SK-N-MC (cell line): Measurements from ENCODE around the gene POU3F1.
A peak's percentile ranks its signal among the peaks of the same experiment; 100 is the strongest.

Source experiments
- DNase-seq: peaks from one replicate; pipeline ENCODE4 v3.0.0-alpha.2; 2011; ENCODE audit warnings: low read depth, low spot score
- H3K27ac ChIP-seq: fragments of 200-600 bp; sonication (generic); 2 replicates; pipeline ENCODE4 v1.5.1; 2016; ENCODE audit warnings: mixed run types
- H3K36me3 ChIP-seq: fragments of 200-600 bp; sonication (generic); 2 replicates; pipeline ENCODE4 v1.6.1; 2017; ENCODE audit warnings: antibody characterized with exemption, low read length, mixed read lengths; ENCODE audit not compliant: insufficient read depth
- H3K4me3 ChIP-seq: fragments of 200-600 bp; sonication (generic); 2 replicates; pipeline ENCODE4 v1.5.1; 2016
- H3K9ac ChIP-seq: fragments of 200-600 bp; sonication (generic); 2 replicates; pipeline ENCODE4 v1.8.0; 2017; ENCODE audit warnings: mixed run types, mixed read lengths; ENCODE audit not compliant: insufficient read length
- H3K9me3 ChIP-seq: fragments of 200-600 bp; sonication (generic); 2 replicates; pipeline ENCODE4 v1.6.1; 2017; ENCODE audit warnings: low read depth, mild to moderate bottlenecking, antibody characterized with exemption, low read length, moderate library complexity, mixed read lengths
- EZH2 ChIP-seq: fragments of 200-600 bp; sonication (generic); IDR thresholded peaks from one replicate; pipeline ENCODE4 v1.6.1; 2017; ENCODE audit warnings: antibody characterized with exemption
- FOXP2 ChIP-seq: optimal IDR thresholded peaks from 2 replicates; pipeline ENCODE3; 2011; ENCODE audit warnings: mild to moderate bottlenecking, moderate library complexity; ENCODE audit not compliant: insufficient read depth; ENCODE audit errors: extremely low read length, control extremely low read depth
- POLR2AphosphoS5 ChIP-seq: IDR thresholded peaks from 2 replicates; pipeline ENCODE4 v1.6.1; 2012; ENCODE audit warnings: mild to moderate bottlenecking, low read depth, low read length, borderline replicate concordance

Gene POU3F1

GRCh38 chr1:38028671-38029070 lies 17.9 kb downstream of the POU3F1 start:
- TF ChIP-seq POLR2AphosphoS5 (no peak), FOXP2 (no peak), EZH2 (no peak)
- Histone ChIP-seq H3K9me3 (no peaks in the 10 kb centered on the region), H3K4me3 (peak overlapping the region; percentile 57), H3K9ac (no peak overlapping the region), H3K27ac (peak overlapping the region; percentile 79; the same call in 1 of the 2 replicates), H3K36me3 (peaks cover 26% of the 10 kb centered on the region)
- DNase-seq: no peak

GRCh38 chr1:38028105-38028591 lies 18.4 kb downstream of the POU3F1 start:
- Histone ChIP-seq H3K9ac (no peak overlapping the region), H3K4me3 (no peak overlapping the region), H3K9me3 (no peaks in the 10 kb centered on the region), H3K36me3 (peaks cover 31% of the 10 kb centered on the region), H3K27ac (no peak overlapping the region)
- DNase-seq: no peak
- TF ChIP-seq FOXP2 (no peak), EZH2 (no peak), POLR2AphosphoS5 (no peak)

DNA sequence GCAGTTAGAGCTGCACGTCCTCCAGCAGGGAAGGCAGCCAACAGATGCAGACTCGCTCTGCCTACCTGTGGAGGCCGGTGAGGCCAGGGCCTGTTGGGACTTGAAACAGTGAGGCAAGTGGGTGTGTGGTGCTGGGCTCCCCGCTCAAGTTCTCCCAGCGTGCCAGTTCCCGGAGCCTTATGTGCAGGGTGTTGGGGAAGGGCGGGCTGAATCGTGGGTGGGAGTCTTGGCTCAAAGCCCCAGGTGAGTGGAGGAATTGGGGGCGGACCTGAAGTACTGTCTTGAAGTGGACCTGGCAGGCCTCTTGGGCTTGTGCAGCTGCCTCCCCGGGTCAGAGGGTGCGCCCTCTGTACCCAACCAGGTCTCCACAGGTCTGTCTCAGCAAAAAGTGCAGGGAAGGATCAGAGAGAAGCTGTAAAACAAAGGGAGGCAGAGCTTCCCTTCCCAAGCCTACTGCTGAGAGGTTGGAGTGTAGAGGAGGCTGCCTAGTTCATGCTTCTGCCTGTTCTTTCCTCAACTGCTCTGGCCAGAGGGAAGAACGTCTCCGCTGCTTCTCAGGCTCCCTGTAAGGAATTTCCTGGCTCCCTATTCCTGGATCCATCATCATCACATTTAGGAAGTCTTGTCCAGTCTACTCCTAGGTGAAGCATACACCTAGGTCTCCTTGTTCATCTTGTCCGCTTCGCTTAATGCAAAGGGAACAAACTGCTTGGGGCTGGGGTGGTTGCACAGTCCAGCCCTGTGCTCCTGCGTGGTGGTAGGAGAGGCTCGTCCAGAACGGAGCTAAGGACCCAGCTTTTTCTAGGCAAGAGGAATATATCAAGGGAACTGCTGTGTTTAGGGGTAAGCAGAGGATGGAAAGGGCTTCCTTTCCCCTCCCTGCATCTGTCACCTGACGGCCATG lies 19.1 kb downstream of the POU3F1 start:
- 0 out of 2 replicates have a peak overlapping the region, but pooled peaks have one; percentile 11 for H3K27ac ChIP-seq
- no peak for TF ChIP-seq FOXP2
- TF ChIP-seq EZH2: no peak
- no peak for TF ChIP-seq POLR2AphosphoS5
- peaks cover 38% of the 10 kb centered on the region for H3K36me3 ChIP-seq
- no peaks in the 10 kb centered on the region for H3K9me3 ChIP-seq
- H3K9ac ChIP-seq: no peak overlapping the region
- H3K4me3 ChIP-seq: no peak overlapping the region
- no peak for DNase-seq

DNA sequence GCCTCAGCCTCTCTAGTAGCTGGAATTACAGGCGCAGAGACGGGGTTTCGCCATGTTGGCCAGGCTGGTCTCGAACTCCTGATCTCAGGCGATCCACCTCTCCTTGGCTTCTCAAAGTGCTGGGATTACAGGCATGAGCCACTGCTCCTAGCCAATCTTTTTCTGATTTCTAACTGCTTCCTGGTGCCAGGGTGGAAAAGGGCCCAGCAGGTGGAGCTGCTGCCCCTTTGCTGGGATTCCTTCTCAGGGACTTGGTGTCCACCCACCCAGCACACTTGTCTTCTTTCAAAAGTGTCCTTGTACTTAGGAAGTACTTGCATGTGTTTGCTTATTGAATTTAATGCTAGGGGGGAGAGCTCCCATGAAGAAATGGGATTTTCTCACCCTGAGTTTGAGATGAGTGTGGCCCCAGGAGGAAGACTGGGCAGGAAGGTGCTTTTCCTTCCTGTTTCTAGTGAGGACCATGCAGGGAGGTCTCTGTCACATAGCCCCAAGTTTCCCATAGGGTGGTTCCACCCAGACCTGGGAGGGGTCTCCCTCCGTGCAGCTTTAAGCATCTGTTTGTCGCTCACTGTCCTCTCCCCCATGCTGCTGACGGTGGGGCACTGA lies 19.9 kb downstream of the POU3F1 start:
- Histone ChIP-seq H3K4me3 (no peak overlapping the region), H3K27ac (0 out of 2 replicates have a peak overlapping the region, but pooled peaks have one; percentile 98), H3K36me3 (peaks cover 45% of the 10 kb centered on the region), H3K9me3 (no peaks in the 10 kb centered on the region), H3K9ac (no peak overlapping the region)
- TF ChIP-seq POLR2AphosphoS5: no peak
- TF ChIP-seq FOXP2: no peak
- no peak for DNase-seq

- TF ChIP-seq EZH2: no peak
- peaks cover 55% of the 10 kb centered on the region for H3K36me3 ChIP-seq
Observed at GRCh38 chr1:38025664-38026063, 20.9 kb downstream of the POU3F1 start.

GRCh38 chr1:38025233-38025632 lies 21.4 kb downstream of the POU3F1 start:
- Histone ChIP-seq H3K27ac (peak overlapping the region; percentile 98), H3K4me3 (peak overlapping the region; percentile 42; the same call in 1 of the 2 replicates), H3K9me3 (no peaks in the 10 kb centered on the region), H3K36me3 (peaks cover 59% of the 10 kb centered on the region), H3K9ac (peak overlapping the region; percentile 13)
- DNase-seq: peak; percentile 63
- TF ChIP-seq POLR2AphosphoS5: no peak; the same call in 1 of the 2 replicates
- TF ChIP-seq FOXP2: no peak
- TF ChIP-seq EZH2: no peak

More at GRCh38 chr1:38025664-38026063, 20.9 kb downstream of the POU3F1 start:
- no peaks in the 10 kb centered on the region for H3K9me3 ChIP-seq
- H3K4me3 ChIP-seq: no peak overlapping the region
- H3K9ac ChIP-seq: peak overlapping the region; percentile 13
- DNase-seq: no peak
- H3K27ac ChIP-seq: peak overlapping the region; percentile 98

DNA sequence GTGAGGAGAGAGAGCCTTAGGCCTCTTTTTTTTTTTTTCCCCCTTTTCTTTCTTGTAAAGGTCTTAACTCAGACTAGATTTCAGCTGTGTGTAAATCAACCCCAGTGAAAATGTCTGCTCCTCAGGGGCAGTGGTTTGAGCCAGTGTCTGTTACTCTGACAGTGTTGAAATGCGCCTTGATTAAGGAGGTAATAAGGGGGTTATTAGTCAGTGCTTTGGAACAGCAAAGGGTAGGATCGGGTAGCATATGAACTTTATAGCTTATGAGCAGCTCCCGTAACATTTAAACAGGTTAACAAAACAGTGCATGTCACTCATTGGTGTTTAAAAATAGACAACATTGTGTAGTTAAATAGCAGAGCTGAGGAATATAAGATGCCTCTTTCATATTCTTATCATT lies 23.8 kb downstream of the POU3F1 start:
- Histone ChIP-seq H3K36me3 (peaks cover 82% of the 10 kb centered on the region), H3K9me3 (no peaks in the 10 kb centered on the region), H3K9ac (no peak overlapping the region), H3K27ac (no peak overlapping the region), H3K4me3 (no peak overlapping the region)
- DNase-seq: no peak
- no peak for TF ChIP-seq EZH2
- no peak for TF ChIP-seq FOXP2
- no peak for TF ChIP-seq POLR2AphosphoS5

GRCh38 chr1:38021969-38022368 lies 24.6 kb downstream of the POU3F1 start:
- H3K9me3 ChIP-seq: no peaks in the 10 kb centered on the region
- DNase-seq: no peak
- no peak overlapping the region for H3K27ac ChIP-seq
- no peak overlapping the region for H3K9ac ChIP-seq
- no peak overlapping the region for H3K4me3 ChIP-seq
- peaks cover 90% of the 10 kb centered on the region for H3K36me3 ChIP-seq
- TF ChIP-seq POLR2AphosphoS5: no peak
- no peak for TF ChIP-seq EZH2
- TF ChIP-seq FOXP2: no peak
